ENCODE measurements around the gene GFY. TPM values are rescaled to one million over a fixed set of nuclear protein-coding genes. Genes with fewer than 3 reads are reported as not detected.

The GFY gene
- total and polyA plus RNA-seq, 2 experiments from 2014 or later: 1.2 TPM; not detected in 1

DNA sequence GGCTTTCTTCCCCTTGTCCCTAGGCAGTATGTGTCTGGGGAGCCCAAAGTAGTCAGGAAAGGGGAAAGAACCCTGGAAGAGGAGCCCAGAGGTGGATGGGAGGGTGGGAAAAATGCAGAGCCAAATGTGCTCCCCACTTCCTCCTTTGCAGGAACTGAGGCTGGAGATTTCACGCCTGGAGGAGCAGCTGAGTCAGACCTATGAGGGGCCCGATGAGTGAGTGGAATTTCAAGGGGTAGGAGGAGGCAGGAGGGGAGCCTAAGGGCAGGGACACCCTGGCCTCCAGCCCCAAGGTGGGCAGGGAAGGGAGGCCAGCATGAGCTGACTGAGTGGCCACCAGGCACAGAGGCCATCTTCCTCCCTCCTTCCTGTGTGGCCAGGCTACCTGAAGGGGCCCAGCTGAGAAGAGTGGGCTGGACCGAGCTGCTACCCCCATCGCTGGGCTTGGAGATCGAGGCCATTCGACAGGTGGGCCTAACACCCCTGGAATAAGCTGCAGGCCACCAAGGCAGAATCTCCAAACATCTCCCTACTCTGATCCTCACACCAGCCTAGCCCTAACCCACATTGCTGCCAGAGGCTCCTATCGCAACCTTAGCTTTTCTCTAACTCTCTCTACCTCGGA, 16.3 kb upstream of the GFY start:
- TF ChIP-seq STAT1 (IDR thresholded peaks at IDR 0.05; ENCODE audit: unreplicated experiment) (no peak), ZNF114 (CRISPR knock-in tag; IDR thresholded peaks at IDR 0.05) (no peak), NANOG (IDR thresholded peaks at IDR 0.05; ENCODE audit: borderline replicate concordance) (no peak), POLR2AphosphoS5 (IDR thresholded peaks at IDR 0.05; ENCODE audit: low read depth) (no peak), ZNF331 (CRISPR knock-in tag; IDR thresholded peaks at IDR 0.05; ENCODE audit: low read depth) (no peak), EZH2 (IDR thresholded peaks at IDR 0.05; ENCODE audit: low read depth, unreplicated experiment) (no peak), JUNB (IDR thresholded peaks at IDR 0.05; ENCODE audit: unreplicated experiment) (no peak), CREB1 (CRISPR knock-in tag; IDR thresholded peaks at IDR 0.05; ENCODE audit: low read depth) (no peak), EZH2phosphoT487 (IDR thresholded peaks at IDR 0.05; ENCODE audit: unreplicated experiment) (no peak)
- TF ChIP-seq, protein P1, sequence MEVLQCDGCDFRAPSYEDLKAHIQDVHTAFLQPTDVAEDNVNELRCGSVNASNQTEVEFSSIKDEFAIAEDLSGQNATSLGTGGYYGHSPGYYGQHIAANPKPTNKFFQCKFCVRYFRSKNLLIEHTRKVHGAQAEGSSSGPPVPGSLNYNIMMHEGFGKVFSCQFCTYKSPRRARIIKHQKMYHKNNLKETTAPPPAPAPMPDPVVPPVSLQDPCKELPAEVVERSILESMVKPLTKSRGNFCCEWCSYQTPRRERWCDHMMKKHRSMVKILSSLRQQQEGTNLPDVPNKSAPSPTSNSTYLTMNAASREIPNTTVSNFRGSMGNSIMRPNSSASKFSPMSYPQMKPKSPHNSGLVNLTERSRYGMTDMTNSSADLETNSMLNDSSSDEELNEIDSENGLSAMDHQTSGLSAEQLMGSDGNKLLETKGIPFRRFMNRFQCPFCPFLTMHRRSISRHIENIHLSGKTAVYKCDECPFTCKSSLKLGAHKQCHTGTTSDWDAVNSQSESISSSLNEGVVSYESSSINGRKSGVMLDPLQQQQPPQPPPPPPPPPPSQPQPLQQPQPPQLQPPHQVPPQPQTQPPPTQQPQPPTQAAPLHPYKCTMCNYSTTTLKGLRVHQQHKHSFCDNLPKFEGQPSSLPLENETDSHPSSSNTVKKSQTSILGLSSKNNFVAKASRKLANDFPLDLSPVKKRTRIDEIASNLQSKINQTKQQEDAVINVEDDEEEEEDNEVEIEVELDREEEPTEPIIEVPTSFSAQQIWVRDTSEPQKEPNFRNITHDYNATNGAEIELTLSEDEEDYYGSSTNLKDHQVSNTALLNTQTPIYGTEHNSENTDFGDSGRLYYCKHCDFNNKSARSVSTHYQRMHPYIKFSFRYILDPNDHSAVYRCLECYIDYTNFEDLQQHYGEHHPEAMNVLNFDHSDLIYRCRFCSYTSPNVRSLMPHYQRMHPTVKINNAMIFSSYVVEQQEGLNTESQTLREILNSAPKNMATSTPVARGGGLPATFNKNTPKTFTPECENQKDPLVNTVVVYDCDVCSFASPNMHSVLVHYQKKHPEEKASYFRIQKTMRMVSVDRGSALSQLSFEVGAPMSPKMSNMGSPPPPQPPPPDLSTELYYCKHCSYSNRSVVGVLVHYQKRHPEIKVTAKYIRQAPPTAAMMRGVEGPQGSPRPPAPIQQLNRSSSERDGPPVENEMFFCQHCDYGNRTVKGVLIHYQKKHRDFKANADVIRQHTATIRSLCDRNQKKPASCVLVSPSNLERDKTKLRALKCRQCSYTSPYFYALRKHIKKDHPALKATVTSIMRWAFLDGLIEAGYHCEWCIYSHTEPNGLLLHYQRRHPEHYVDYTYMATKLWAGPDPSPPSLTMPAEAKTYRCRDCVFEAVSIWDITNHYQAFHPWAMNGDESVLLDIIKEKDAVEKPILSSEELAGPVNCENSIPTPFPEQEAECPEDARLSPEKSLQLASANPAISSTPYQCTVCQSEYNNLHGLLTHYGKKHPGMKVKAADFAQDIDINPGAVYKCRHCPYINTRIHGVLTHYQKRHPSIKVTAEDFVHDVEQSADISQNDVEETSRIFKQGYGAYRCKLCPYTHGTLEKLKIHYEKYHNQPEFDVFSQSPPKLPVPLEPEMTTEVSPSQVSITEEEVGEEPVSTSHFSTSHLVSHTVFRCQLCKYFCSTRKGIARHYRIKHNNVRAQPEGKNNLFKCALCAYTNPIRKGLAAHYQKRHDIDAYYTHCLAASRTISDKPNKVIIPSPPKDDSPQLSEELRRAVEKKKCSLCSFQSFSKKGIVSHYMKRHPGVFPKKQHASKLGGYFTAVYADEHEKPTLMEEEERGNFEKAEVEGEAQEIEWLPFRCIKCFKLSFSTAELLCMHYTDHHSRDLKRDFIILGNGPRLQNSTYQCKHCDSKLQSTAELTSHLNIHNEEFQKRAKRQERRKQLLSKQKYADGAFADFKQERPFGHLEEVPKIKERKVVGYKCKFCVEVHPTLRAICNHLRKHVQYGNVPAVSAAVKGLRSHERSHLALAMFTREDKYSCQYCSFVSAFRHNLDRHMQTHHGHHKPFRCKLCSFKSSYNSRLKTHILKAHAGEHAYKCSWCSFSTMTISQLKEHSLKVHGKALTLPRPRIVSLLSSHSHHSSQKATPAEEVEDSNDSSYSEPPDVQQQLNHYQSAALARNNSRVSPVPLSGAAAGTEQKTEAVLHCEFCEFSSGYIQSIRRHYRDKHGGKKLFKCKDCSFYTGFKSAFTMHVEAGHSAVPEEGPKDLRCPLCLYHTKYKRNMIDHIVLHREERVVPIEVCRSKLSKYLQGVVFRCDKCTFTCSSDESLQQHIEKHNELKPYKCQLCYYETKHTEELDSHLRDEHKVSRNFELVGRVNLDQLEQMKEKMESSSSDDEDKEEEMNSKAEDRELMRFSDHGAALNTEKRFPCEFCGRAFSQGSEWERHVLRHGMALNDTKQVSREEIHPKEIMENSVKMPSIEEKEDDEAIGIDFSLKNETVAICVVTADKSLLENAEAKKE (CRISPR knock-in tag; IDR thresholded peaks at IDR 0.05): no peak
- TF ChIP-seq, protein P2, sequence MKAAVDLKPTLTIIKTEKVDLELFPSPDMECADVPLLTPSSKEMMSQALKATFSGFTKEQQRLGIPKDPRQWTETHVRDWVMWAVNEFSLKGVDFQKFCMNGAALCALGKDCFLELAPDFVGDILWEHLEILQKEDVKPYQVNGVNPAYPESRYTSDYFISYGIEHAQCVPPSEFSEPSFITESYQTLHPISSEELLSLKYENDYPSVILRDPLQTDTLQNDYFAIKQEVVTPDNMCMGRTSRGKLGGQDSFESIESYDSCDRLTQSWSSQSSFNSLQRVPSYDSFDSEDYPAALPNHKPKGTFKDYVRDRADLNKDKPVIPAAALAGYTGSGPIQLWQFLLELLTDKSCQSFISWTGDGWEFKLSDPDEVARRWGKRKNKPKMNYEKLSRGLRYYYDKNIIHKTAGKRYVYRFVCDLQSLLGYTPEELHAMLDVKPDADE (IDR thresholded peaks at IDR 0.05): no peak
- TF ChIP-seq, protein P3, sequence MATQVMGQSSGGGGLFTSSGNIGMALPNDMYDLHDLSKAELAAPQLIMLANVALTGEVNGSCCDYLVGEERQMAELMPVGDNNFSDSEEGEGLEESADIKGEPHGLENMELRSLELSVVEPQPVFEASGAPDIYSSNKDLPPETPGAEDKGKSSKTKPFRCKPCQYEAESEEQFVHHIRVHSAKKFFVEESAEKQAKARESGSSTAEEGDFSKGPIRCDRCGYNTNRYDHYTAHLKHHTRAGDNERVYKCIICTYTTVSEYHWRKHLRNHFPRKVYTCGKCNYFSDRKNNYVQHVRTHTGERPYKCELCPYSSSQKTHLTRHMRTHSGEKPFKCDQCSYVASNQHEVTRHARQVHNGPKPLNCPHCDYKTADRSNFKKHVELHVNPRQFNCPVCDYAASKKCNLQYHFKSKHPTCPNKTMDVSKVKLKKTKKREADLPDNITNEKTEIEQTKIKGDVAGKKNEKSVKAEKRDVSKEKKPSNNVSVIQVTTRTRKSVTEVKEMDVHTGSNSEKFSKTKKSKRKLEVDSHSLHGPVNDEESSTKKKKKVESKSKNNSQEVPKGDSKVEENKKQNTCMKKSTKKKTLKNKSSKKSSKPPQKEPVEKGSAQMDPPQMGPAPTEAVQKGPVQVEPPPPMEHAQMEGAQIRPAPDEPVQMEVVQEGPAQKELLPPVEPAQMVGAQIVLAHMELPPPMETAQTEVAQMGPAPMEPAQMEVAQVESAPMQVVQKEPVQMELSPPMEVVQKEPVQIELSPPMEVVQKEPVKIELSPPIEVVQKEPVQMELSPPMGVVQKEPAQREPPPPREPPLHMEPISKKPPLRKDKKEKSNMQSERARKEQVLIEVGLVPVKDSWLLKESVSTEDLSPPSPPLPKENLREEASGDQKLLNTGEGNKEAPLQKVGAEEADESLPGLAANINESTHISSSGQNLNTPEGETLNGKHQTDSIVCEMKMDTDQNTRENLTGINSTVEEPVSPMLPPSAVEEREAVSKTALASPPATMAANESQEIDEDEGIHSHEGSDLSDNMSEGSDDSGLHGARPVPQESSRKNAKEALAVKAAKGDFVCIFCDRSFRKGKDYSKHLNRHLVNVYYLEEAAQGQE (IDR thresholded peaks at IDR 0.05; ENCODE audit: unreplicated experiment): no peak
- TF ChIP-seq, protein P4, sequence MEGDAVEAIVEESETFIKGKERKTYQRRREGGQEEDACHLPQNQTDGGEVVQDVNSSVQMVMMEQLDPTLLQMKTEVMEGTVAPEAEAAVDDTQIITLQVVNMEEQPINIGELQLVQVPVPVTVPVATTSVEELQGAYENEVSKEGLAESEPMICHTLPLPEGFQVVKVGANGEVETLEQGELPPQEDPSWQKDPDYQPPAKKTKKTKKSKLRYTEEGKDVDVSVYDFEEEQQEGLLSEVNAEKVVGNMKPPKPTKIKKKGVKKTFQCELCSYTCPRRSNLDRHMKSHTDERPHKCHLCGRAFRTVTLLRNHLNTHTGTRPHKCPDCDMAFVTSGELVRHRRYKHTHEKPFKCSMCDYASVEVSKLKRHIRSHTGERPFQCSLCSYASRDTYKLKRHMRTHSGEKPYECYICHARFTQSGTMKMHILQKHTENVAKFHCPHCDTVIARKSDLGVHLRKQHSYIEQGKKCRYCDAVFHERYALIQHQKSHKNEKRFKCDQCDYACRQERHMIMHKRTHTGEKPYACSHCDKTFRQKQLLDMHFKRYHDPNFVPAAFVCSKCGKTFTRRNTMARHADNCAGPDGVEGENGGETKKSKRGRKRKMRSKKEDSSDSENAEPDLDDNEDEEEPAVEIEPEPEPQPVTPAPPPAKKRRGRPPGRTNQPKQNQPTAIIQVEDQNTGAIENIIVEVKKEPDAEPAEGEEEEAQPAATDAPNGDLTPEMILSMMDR (conservative IDR thresholded peaks at IDR 0.05; ENCODE audit: low read depth in 2 of 2): no peak
- no peaks in the 10 kb centered on the region for H3K36me3 ChIP-seq (ENCODE audit: insufficient read depth)
- Mint-ChIP-seq H3K27me3 (ENCODE audit: insufficient read depth, low read depth, poor library complexity) (peaks cover 19% of the 10 kb centered on the region), H3K27ac (peak overlapping the region; percentile 27; the same call in 1 of the 2 replicates), H3K4me1 (peaks cover 13% of the 10 kb centered on the region), H3K4me3 (no peak overlapping the region), H3K36me3 (ENCODE audit: low read depth) (no peaks in the 10 kb centered on the region), H3K9me3 (no peaks in the 10 kb centered on the region; the same call in 2 of the 3 replicates)
- H3K4me3 ChIP-seq: no peak overlapping the region
- peaks cover 10% of the 10 kb centered on the region for H3K4me1 ChIP-seq (ENCODE audit: insufficient read depth)
- no peaks in the 10 kb centered on the region for H4K20me1 ChIP-seq (replicated peaks; ENCODE audit: insufficient read depth)
- H2AFZ ChIP-seq: no peak overlapping the region
- ATAC-seq: no peak
- H3K27ac ChIP-seq (ENCODE audit: low read depth): no peak overlapping the region
- no peaks in the 10 kb centered on the region for H3K27me3 ChIP-seq (ENCODE audit: insufficient read depth)
- H3K9me2 ChIP-seq (ENCODE audit: insufficient read depth): no peaks in the 10 kb centered on the region
- H3K4me2 ChIP-seq: no peak overlapping the region
- no peaks in the 10 kb centered on the region for H3K79me2 ChIP-seq (replicated peaks; ENCODE audit: insufficient read depth)
- no peak for DNase-seq (ENCODE audit: low spot score)
- H3F3A ChIP-seq (replicated peaks; ENCODE audit: low read depth): no peaks in the 10 kb centered on the region
